Islet precursor cell (in vitro differentiated cells): ENCODE measurements around the gene CFL2.

Experiments
- DNase-seq: peaks from one replicate; pipeline ENCODE4 v3.0.0-alpha.2; 2018

Gene CFL2

GRCh38 chr14:34668111-34668510, 46.3 kb downstream of the CFL2 start:
- DNase-seq = no peak

- DNase-seq = no peak
Observed at GRCh38 chr14:34667007-34667406, 47.4 kb downstream of the CFL2 start.

GRCh38 chr14:34665785-34666435, 48.5 kb downstream of the CFL2 start:
- DNase-seq = no peak

DNA sequence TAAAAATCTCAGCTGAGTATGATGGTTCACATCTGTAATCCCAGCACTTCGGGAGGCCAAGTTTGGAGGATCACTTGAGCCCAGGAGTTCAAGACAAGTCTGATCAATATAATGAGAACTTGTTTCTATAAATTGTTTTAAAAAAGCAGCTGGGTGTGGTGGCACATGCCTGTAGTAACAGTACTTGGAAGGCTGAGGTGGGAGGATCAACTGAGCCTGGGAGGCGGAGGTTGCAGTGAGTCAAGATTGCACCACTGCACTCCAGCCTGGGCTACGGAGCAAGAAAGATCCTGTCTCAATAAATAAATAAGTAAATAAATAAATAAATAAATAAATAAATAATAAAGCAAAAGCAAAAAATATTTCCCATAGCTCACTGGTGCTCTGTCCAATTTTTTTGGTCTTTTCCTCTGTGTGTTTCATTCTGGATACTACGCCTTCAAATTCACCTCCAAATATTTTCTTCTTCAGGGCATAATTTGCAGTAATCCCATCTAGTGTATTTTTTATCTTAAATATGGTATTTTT, 51.8 kb downstream of the CFL2 start:
- DNase-seq = no peak

- DNase-seq = no peak
Observed at GRCh38 chr14:34660796-34661195, 53.6 kb downstream of the CFL2 start.
